CD8-positive, alpha-beta memory T cell (primary cell): ENCODE data around the gene B9D1. TPM values are rescaled to one million over a fixed set of nuclear protein-coding genes. Genes with fewer than 3 reads are reported as not detected.
"Not testable (repeated sequence)": the region's sequence is repeated elsewhere in the genome, so short reads cannot be mapped to it uniquely, and the experiment has no call there.

Experiments used
- CTCF ChIA-PET: fragments of 350-600 bp; sonication (Branson Sonifier 250); formaldehyde crosslinking; loops from one replicate; lab custom pipeline; 2021; ENCODE audit warnings: antibody characterized with exemption; lab: Charles Lee
- POLR2A ChIA-PET: fragments of 350-600 bp; sonication (Branson Sonifier 250); formaldehyde crosslinking; loops from one replicate; lab custom pipeline; 2021; ENCODE audit warnings: antibody characterized with exemption; lab: Charles Lee
- DNase-seq, 5 donors: peaks; one replicate each; pipeline versions ENCODE4 v3.0.0 to v3.0.0-alpha.2; 2020 to 2022; ENCODE audit warnings: mixed read lengths in 1 of 5
- H3K27ac ChIP-seq: one replicate; pipeline ENCODE4 v1.7.0; 2013; ENCODE audit warnings: low read depth, mild to moderate bottlenecking, low read length, moderate library complexity
- H3K27me3 ChIP-seq: 2 replicates; pipeline ENCODE4 v1.7.0; 2013; ENCODE audit warnings: low read length, mild to moderate bottlenecking; ENCODE audit not compliant: insufficient read depth, poor library complexity, severe bottlenecking
- H3K36me3 ChIP-seq: 2 replicates; pipeline ENCODE4 v1.7.0; 2013; ENCODE audit warnings: mild to moderate bottlenecking, low read length, moderate library complexity; ENCODE audit not compliant: insufficient read depth
- H3K4me1 ChIP-seq: 2 replicates; pipeline ENCODE4 v1.7.0; 2013; ENCODE audit warnings: mild to moderate bottlenecking, low read length, moderate library complexity; ENCODE audit not compliant: insufficient read depth
- H3K4me3 ChIP-seq: 2 replicates; pipeline ENCODE4 v1.7.0; 2013; ENCODE audit warnings: mild to moderate bottlenecking, low read length
- H3K9me3 ChIP-seq: 2 replicates; pipeline ENCODE4 v1.7.0; 2013; ENCODE audit warnings: mild to moderate bottlenecking, low read length
- H3K27ac Mint-ChIP-seq, 8 donors: one replicate each; pipeline ENCODE4 v1.8.0; 2020 to 2021; ENCODE audit warnings: mixed read lengths in 8 of 8, mild to moderate bottlenecking in 6 of 8, inconsistent platforms in 3 of 8, moderate library complexity in 3 of 8
- H3K27me3 Mint-ChIP-seq, 2 donors: one replicate each; pipeline ENCODE4 v1.8.0; 2020 to 2021; ENCODE audit warnings: mixed read lengths in 2 of 2, mild to moderate bottlenecking in 1 of 2, moderate library complexity in 1 of 2
- H3K36me3 Mint-ChIP-seq, 3 donors: one replicate each; pipeline ENCODE4 v1.8.0; 2020 to 2021; ENCODE audit warnings: mixed read lengths in 3 of 3, inconsistent platforms in 1 of 3, mild to moderate bottlenecking in 1 of 3
- H3K4me1 Mint-ChIP-seq, 3 donors: one replicate each; pipeline ENCODE4 v1.8.0; 2020 to 2021; ENCODE audit warnings: mixed read lengths in 3 of 3, inconsistent platforms in 1 of 3, mild to moderate bottlenecking in 1 of 3
- H3K4me3 Mint-ChIP-seq, 7 donors: one replicate each; pipeline ENCODE4 v1.8.0; 2020 to 2021; ENCODE audit warnings: mixed read lengths in 7 of 7, mild to moderate bottlenecking in 6 of 7, moderate library complexity in 4 of 7, inconsistent platforms in 2 of 7
- H3K9me3 Mint-ChIP-seq, 5 donors: one replicate each; pipeline ENCODE4 v1.8.0; 2020 to 2022; ENCODE audit warnings: mixed read lengths in 5 of 5, mild to moderate bottlenecking in 3 of 5, moderate library complexity in 2 of 5, inconsistent platforms in 1 of 5
- polyA plus RNA-seq: library from polyadenylated mRNA; unstranded; fragments of 300-500 nt; fragmentation: Illumina TruSeq; gene quantifications from one replicate; pipeline ENCODE4 v1.2.3, GENCODE V29; 2021
- total RNA-seq, 2 experiments: library from RNA; stranded (reverse); gene quantifications; one replicate each; pipeline ENCODE4 v1.2.3, GENCODE V29; 2021

B9D1 gene
- total and polyA plus RNA-seq, 3 experiments from 2014 or later: 0.67 to 6.8 (median 4.8) TPM

GRCh38 chr17:19359151-19359550 lies 3.4 kb downstream of the B9D1 start:
- H3K9me3 Mint-ChIP-seq: no peaks in the 10 kb centered on the region
- ChIA-PET CTCF (interaction anchor here (8.0 kb wide), 1 partner anchor 88 kb away, joined by 152 read pairs; no protein-coding TSS in a partner anchor), POLR2A (no interaction called here)
- H3K9me3 ChIP-seq: no peaks in the 10 kb centered on the region
- H3K36me3 ChIP-seq: no peaks in the 10 kb centered on the region
- no peak overlapping the region for H3K4me3 Mint-ChIP-seq
- peaks cover 0 to 2% (median 0%) of the 10 kb centered on the region in 3 donors for H3K36me3 Mint-ChIP-seq
- no peak overlapping the region for H3K4me3 ChIP-seq
- peaks cover 10 to 16% (median 11%) of the 10 kb centered on the region in 3 donors for H3K4me1 Mint-ChIP-seq
- no peak overlapping the region for H3K27ac ChIP-seq
- peaks cover 7% of the 10 kb centered on the region for H3K4me1 ChIP-seq
- H3K27me3 ChIP-seq: no peaks in the 10 kb centered on the region
- H3K27me3 Mint-ChIP-seq: peaks cover 9% of the 10 kb centered on the region in 2 donors
- H3K27ac Mint-ChIP-seq: peak overlapping the region in 1 of 8 donors; percentile 6
- peak in 1 of 5 donors; percentile 37 for DNase-seq

GRCh38 chr17:19357761-19358160 lies 4.8 kb downstream of the B9D1 start:
- Mint-ChIP-seq H3K36me3 (peaks cover 0 to 2% (median 0%) of the 10 kb centered on the region in 3 donors), H3K9me3 (no peaks in the 10 kb centered on the region), H3K4me1 (peaks cover 9 to 13% (median 10%) of the 10 kb centered on the region in 3 donors), H3K27me3 (peaks cover 9 to 14% of the 10 kb centered on the region in 2 donors), H3K27ac (no peak overlapping the region), H3K4me3 (no peak overlapping the region)
- Histone ChIP-seq H3K4me3 (no peak overlapping the region), H3K4me1 (peaks cover 7% of the 10 kb centered on the region), H3K27me3 (no peaks in the 10 kb centered on the region), H3K27ac (no peak overlapping the region), H3K36me3 (no peaks in the 10 kb centered on the region), H3K9me3 (no peaks in the 10 kb centered on the region)
- POLR2A ChIA-PET: no interaction called here
- CTCF ChIA-PET: interaction anchor here (2.6 kb wide), 1 partner anchor 90 kb away, joined by 10 read pairs; no protein-coding TSS in a partner anchor
- DNase-seq: peak in 1 of 5 donors; percentile 24

- Mint-ChIP-seq H3K9me3 (no peaks in the 10 kb centered on the region), H3K4me1 (peaks cover 7 to 11% (median 10%) of the 10 kb centered on the region in 3 donors), H3K4me3 (peak overlapping the region in 1 of 7 donors; percentile 31), H3K36me3 (no peaks in the 10 kb centered on the region), H3K27me3 (peaks cover 9 to 14% of the 10 kb centered on the region in 2 donors), H3K27ac (no peak overlapping the region)
- no peaks in the 10 kb centered on the region for H3K9me3 ChIP-seq
- ChIA-PET POLR2A (no interaction called here), CTCF (interaction anchor here (2.6 kb wide), 1 partner anchor 90 kb away, joined by 10 read pairs; no protein-coding TSS in a partner anchor)
- no peak overlapping the region for H3K27ac ChIP-seq
- no peak overlapping the region for H3K4me3 ChIP-seq
- H3K27me3 ChIP-seq: no peaks in the 10 kb centered on the region
- H3K4me1 ChIP-seq: peaks cover 7% of the 10 kb centered on the region
- no peaks in the 10 kb centered on the region for H3K36me3 ChIP-seq
- DNase-seq: no peak
These were observed 5.2 kb downstream of the B9D1 start for GRCh38 chr17:19357351-19357750.

- Histone ChIP-seq H3K4me1 (no peaks in the 10 kb centered on the region), H3K27me3 (no peaks in the 10 kb centered on the region), H3K9me3 (no peaks in the 10 kb centered on the region), H3K27ac (no peak overlapping the region), H3K4me3 (no peak overlapping the region), H3K36me3 (no peaks in the 10 kb centered on the region)
- no peaks in the 10 kb centered on the region for H3K36me3 Mint-ChIP-seq
- H3K4me1 Mint-ChIP-seq: no peaks in the 10 kb centered on the region
- CTCF ChIA-PET: interaction anchor here (1.0 to 2.5 kb wide), 2 partner anchors 8 to 10 kb away, joined by 5 to 14 read pairs; partner anchors contain the start of gene B9D1
- no peak overlapping the region for H3K27ac Mint-ChIP-seq
- DNase-seq: no peak
- POLR2A ChIA-PET: no interaction called here
- peaks cover 11 to 14% of the 10 kb centered on the region in 2 donors for H3K27me3 Mint-ChIP-seq
- H3K9me3 Mint-ChIP-seq: no peaks in the 10 kb centered on the region
- H3K4me3 Mint-ChIP-seq: no peak overlapping the region
These were observed 7.8 kb downstream of the B9D1 start for GRCh38 chr17:19354748-19355147.

- peaks cover 6 to 13% of the 10 kb centered on the region in 2 donors for H3K27me3 Mint-ChIP-seq
- peak in 1 of 5 donors; percentile 15 for DNase-seq
- H3K27ac ChIP-seq, H3K27me3 ChIP-seq, H3K9me3 ChIP-seq, H3K4me1 ChIP-seq, H3K9me3 Mint-ChIP-seq, H3K36me3 Mint-ChIP-seq, H3K27ac Mint-ChIP-seq, H3K36me3 ChIP-seq, POLR2A ChIA-PET, H3K4me1 Mint-ChIP-seq, H3K4me3 Mint-ChIP-seq, H3K4me3 ChIP-seq: not testable (repeated sequence)
- CTCF ChIA-PET: interaction anchor here (2.5 kb wide), 1 partner anchor 10 kb away, joined by 14 read pairs; the partner anchor contains the start of gene B9D1
These were observed 9.1 kb downstream of the B9D1 start for GRCh38 chr17:19353401-19353800.

GRCh38 chr17:19348806-19349205 lies 13.7 kb downstream of the B9D1 start:
- ChIA-PET POLR2A (no interaction called here), CTCF (no interaction called here)
- H3K4me3 Mint-ChIP-seq: no peak overlapping the region
- peaks cover under 1 to 6% of the 10 kb centered on the region in 2 donors for H3K27me3 Mint-ChIP-seq
- Histone ChIP-seq H3K4me3 (no peak overlapping the region), H3K27ac (no peak overlapping the region), H3K9me3 (no peaks in the 10 kb centered on the region), H3K27me3 (no peaks in the 10 kb centered on the region), H3K4me1 (no peaks in the 10 kb centered on the region), H3K36me3 (no peaks in the 10 kb centered on the region)
- no peak for DNase-seq
- H3K36me3 Mint-ChIP-seq: no peaks in the 10 kb centered on the region
- H3K9me3 Mint-ChIP-seq: no peaks in the 10 kb centered on the region
- H3K4me1 Mint-ChIP-seq: no peaks in the 10 kb centered on the region
- no peak overlapping the region for H3K27ac Mint-ChIP-seq

- no peaks in the 10 kb centered on the region for H3K9me3 ChIP-seq
- H3K4me3 Mint-ChIP-seq: no peak overlapping the region
- ChIA-PET CTCF (no interaction called here), POLR2A (no interaction called here)
- H3K27me3 Mint-ChIP-seq: peaks cover 0 to 6% of the 10 kb centered on the region in 2 donors
- no peak for DNase-seq
- H3K4me1 Mint-ChIP-seq: no peaks in the 10 kb centered on the region
- H3K27me3 ChIP-seq: no peaks in the 10 kb centered on the region
- H3K27ac Mint-ChIP-seq: no peak overlapping the region
- H3K27ac ChIP-seq: no peak overlapping the region
- H3K36me3 ChIP-seq: no peaks in the 10 kb centered on the region
- H3K4me3 ChIP-seq: no peak overlapping the region
- H3K9me3 Mint-ChIP-seq: no peaks in the 10 kb centered on the region
- no peaks in the 10 kb centered on the region for H3K36me3 Mint-ChIP-seq
- no peaks in the 10 kb centered on the region for H3K4me1 ChIP-seq
These were observed 14.4 kb downstream of the B9D1 start for GRCh38 chr17:19348081-19348650.

GRCh38 chr17:19347323-19348080 lies 15.0 kb downstream of the B9D1 start:
- Mint-ChIP-seq H3K9me3 (no peaks in the 10 kb centered on the region), H3K36me3 (no peaks in the 10 kb centered on the region), H3K27me3 (peaks cover 0 to 6% of the 10 kb centered on the region in 2 donors), H3K4me1 (no peaks in the 10 kb centered on the region), H3K27ac (no peak overlapping the region), H3K4me3 (no peak overlapping the region)
- DNase-seq: no peak
- Histone ChIP-seq H3K4me3 (no peak overlapping the region), H3K4me1 (no peaks in the 10 kb centered on the region), H3K27me3 (no peaks in the 10 kb centered on the region), H3K36me3 (no peaks in the 10 kb centered on the region), H3K9me3 (no peaks in the 10 kb centered on the region), H3K27ac (no peak overlapping the region)
- POLR2A ChIA-PET: no interaction called here
- CTCF ChIA-PET: no interaction called here
